Sigmoid colon (tissue), 7 donors: ENCODE data around the gene ACTR3. TPM values are rescaled to one million over a fixed set of nuclear protein-coding genes. Genes with fewer than 3 reads are reported as not detected.
A peak's percentile ranks its signal among the peaks of the same experiment; 100 is the strongest.
"Not testable (repeated sequence)": the region's sequence is repeated elsewhere in the genome, so short reads cannot be mapped to it uniquely, and the experiment has no call there.

Source experiments
- DNase-seq: peaks from one replicate; pipeline ENCODE4 v3.0.0-alpha.2; 2019
- H3K27ac ChIP-seq, 4 donors: fragments of 200-600 bp; sonication (generic); one replicate each; pipeline ENCODE4 v1.5.1; 2016 to 2019; ENCODE audit warnings: mild to moderate bottlenecking in 1 of 4
- H3K27me3 ChIP-seq, 3 donors: fragments of 200-600 bp; sonication (generic); one replicate each; pipeline ENCODE4 v1.5.1; 2019; ENCODE audit warnings: mild to moderate bottlenecking in 1 of 3
- H3K36me3 ChIP-seq, 4 donors: fragments of 200-600 bp; sonication (generic); one replicate each; pipeline ENCODE4 v1.5.1; 2016 to 2019
- H3K4me1 ChIP-seq, 4 donors: fragments of 200-600 bp; sonication (generic); one replicate each; pipeline ENCODE4 v1.5.1; 2017 to 2019
- H3K4me3 ChIP-seq, 4 donors: fragments of 200-600 bp; sonication (generic); one replicate each; pipeline ENCODE4 v1.5.1; 2017 to 2019; ENCODE audit warnings: mild to moderate bottlenecking in 2 of 4, moderate library complexity in 1 of 4
- H3K9me3 ChIP-seq, 4 donors: fragments of 200-600 bp in 3 of 4; sonication (generic) in 3 of 4; one replicate each; pipeline versions ENCODE4 v1.5.1 to v1.6.1; 2013 to 2019
- EP300 ChIP-seq, 4 donors: sonication (generic); formaldehyde crosslinking; IDR thresholded peaks; one replicate each; pipeline ENCODE4 v1.6.1; 2017; ENCODE audit warnings: antibody characterized with exemption in 4 of 4
- POLR2A ChIP-seq, 2 donors: fragments of 450-650 bp; IDR thresholded peaks; one replicate each; pipeline ENCODE4 v1.6.1; 2016; ENCODE audit warnings: antibody characterized with exemption in 2 of 2, mild to moderate bottlenecking in 2 of 2, moderate library complexity in 2 of 2
- POLR2AphosphoS5 ChIP-seq, 4 donors: sonication (generic); formaldehyde crosslinking; IDR thresholded peaks; one replicate each; pipeline ENCODE4 v1.6.1; 2017; ENCODE audit warnings: antibody characterized with exemption in 4 of 4
- WGBS, 2 donors: extraction: QIAGEN DNeasy Blood & Tissue Kit; methylation state at CpG; one replicate each; pipeline ENCODE4 v1.1.7; 2013; 5-methylcytosine and 5-hydroxymethylcytosine counted together
- intact Hi-C: fragments of 100-400 bp; cut with DNase I; formaldehyde crosslinking; loops from one replicate; pipeline ENCODE4 v1.15.1; 2023
- polyA plus RNA-seq, 3 donors: library from polyadenylated mRNA; stranded (reverse); fragments of 200-250 nt; gene quantifications; one replicate each; pipeline ENCODE4 v1.2.3, GENCODE V29; 2013
- total RNA-seq, 4 donors: library from RNA; depleted of rRNA; stranded (reverse); fragments of >200 nt; gene quantifications; one replicate each; pipeline ENCODE4 v1.1.0, GENCODE V29; 2016
- TF ChIP-seq, protein P1 (sequence below), 4 experiments: fragments of 450-650 bp in 3 of 4; fragments of 200-600 bp in 1 of 4; IDR thresholded peaks; one replicate each; pipeline ENCODE4 v1.5.1; 2016 to 2019; ENCODE audit warnings: antibody characterized with exemption in 4 of 4, mild to moderate bottlenecking in 3 of 4, moderate library complexity in 2 of 4
- donor health status: healthy with polysubstance abuse.
- donor health status: Bipolar disorder and iron deficiency.
- donor health status: healthy.

Gene ACTR3
- total RNA-seq (100 to 1,000 TPM; 129 to 171 (median 142) TPM), polyA plus RNA-seq (100 to 1,000 TPM; 108 to 178 (median 155) TPM)

GRCh38 chr2:113889471-113890252, at the start of gene ACTR3:
Gene ACTR3, plus strand, starts transcription at chr2:113890089. Its CDS starts 191 bp downstream, at chr2:113890280.
- Histone ChIP-seq H3K4me3 (peak within 1 kb of the TSS; percentile 69 to 98 (median 90)), H3K9me3 (no peaks in the 10 kb centered on the region), H3K27ac (peak within 1 kb of the TSS; percentile 94 to 99 (median 98)), H3K36me3 (no peaks in the 10 kb centered on the region), H3K27me3 (no peaks in the 10 kb centered on the region), H3K4me1 (peaks cover 0 to 59% (median 48%) of the 10 kb centered on the region in 4 donors)
- TF ChIP-seq POLR2A (IDR thresholded peaks at IDR 0.05) = peak; percentile 69 to 85
- peak in 1 of 4 donors; percentile 44 for TF ChIP-seq EP300 (IDR thresholded peaks at IDR 0.05)
- TF ChIP-seq, protein P1, sequence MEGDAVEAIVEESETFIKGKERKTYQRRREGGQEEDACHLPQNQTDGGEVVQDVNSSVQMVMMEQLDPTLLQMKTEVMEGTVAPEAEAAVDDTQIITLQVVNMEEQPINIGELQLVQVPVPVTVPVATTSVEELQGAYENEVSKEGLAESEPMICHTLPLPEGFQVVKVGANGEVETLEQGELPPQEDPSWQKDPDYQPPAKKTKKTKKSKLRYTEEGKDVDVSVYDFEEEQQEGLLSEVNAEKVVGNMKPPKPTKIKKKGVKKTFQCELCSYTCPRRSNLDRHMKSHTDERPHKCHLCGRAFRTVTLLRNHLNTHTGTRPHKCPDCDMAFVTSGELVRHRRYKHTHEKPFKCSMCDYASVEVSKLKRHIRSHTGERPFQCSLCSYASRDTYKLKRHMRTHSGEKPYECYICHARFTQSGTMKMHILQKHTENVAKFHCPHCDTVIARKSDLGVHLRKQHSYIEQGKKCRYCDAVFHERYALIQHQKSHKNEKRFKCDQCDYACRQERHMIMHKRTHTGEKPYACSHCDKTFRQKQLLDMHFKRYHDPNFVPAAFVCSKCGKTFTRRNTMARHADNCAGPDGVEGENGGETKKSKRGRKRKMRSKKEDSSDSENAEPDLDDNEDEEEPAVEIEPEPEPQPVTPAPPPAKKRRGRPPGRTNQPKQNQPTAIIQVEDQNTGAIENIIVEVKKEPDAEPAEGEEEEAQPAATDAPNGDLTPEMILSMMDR (IDR thresholded peaks at IDR 0.05) = no peak
- peak; percentile 90 to 97 (median 91) for TF ChIP-seq POLR2AphosphoS5 (IDR thresholded peaks at IDR 0.05)
- intact Hi-C loops = loop anchor here (1.0 to 2.0 kb wide), 2 partner anchors 71 to 133 kb away; partner anchors contain the start of gene SLC35F5
- 0 to 1% methylated on average over 51 of the region's 51 CpGs for WGBS, 2 donors
- DNase-seq = peak; percentile 98

DNA sequence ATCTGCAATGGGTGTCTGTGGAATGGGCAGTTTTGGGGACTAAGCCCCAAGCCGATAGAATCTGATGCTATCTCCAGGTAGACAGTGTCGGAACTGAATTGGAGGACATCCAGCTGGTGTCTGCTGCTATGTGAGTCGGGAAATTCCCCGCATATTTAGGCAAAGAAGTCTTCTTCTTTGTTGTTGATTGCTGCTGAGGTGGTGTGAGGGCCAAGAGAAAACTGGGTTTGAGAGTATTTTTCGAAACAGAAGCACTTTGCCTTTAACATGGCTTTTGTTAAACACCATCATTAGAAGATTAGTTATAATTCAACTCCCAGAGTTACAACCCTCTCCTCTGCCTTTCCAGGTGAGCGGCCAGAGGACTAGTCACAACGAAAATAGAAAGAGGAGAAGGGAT, 49.4 kb upstream of the ACTR3 start:
- Histone ChIP-seq H3K36me3 (no peaks in the 10 kb centered on the region), H3K9me3 (no peaks in the 10 kb centered on the region), H3K27me3 (no peaks in the 10 kb centered on the region), H3K27ac (no peak overlapping the region), H3K4me3 (no peak overlapping the region), H3K4me1 (no peaks in the 10 kb centered on the region)
- DNase-seq = no peak
- intact Hi-C loops = no loop called here
- 92 to 95% methylated on average over 7 of the region's 7 CpGs for WGBS, 2 donors
- TF ChIP-seq EP300 (IDR thresholded peaks at IDR 0.05) (no peak), POLR2A (IDR thresholded peaks at IDR 0.05) (no peak), POLR2AphosphoS5 (IDR thresholded peaks at IDR 0.05) (no peak)
- TF ChIP-seq, protein P1 (IDR thresholded peaks at IDR 0.05) = no peak

GRCh38 chr2:113842919-113843736, 46.8 kb upstream of the ACTR3 start:
- Histone ChIP-seq H3K9me3 (no peaks in the 10 kb centered on the region), H3K27me3 (no peaks in the 10 kb centered on the region), H3K36me3 (no peaks in the 10 kb centered on the region), H3K4me1 (no peaks in the 10 kb centered on the region), H3K27ac (no peak overlapping the region), H3K4me3 (no peak overlapping the region)
- intact Hi-C loops = no loop called here
- TF ChIP-seq EP300 (IDR thresholded peaks at IDR 0.05) (no peak), POLR2A (IDR thresholded peaks at IDR 0.05) (no peak), POLR2AphosphoS5 (IDR thresholded peaks at IDR 0.05) (no peak)
- TF ChIP-seq, protein P1 (IDR thresholded peaks at IDR 0.05) = no peak
- WGBS, 2 donors = 86 to 88% methylated on average over 14 of the region's 14 CpGs
- no peak for DNase-seq

- DNase-seq, H3K4me3 ChIP-seq, H3K27me3 ChIP-seq, H3K27ac ChIP-seq, H3K9me3 ChIP-seq, H3K4me1 ChIP-seq, intact Hi-C loops, H3K36me3 ChIP-seq: not testable (repeated sequence)
- WGBS, 2 donors = 98 to 99% methylated on average over 4 of the region's 4 CpGs
These were observed 46.2 kb upstream of the ACTR3 start for GRCh38 chr2:113843737-113844050.

- no peak for DNase-seq
- no peaks in the 10 kb centered on the region for H3K4me1 ChIP-seq
- H3K36me3 ChIP-seq = no peaks in the 10 kb centered on the region
- TF ChIP-seq POLR2AphosphoS5 (IDR thresholded peaks at IDR 0.05) (no peak), EP300 (IDR thresholded peaks at IDR 0.05) (no peak)
- TF ChIP-seq, protein P1 (IDR thresholded peaks at IDR 0.05) = no peak
- WGBS, 2 donors = 64 to 86% methylated on average over 3 of the region's 3 CpGs
- intact Hi-C loops = no loop called here
- no peak overlapping the region for H3K4me3 ChIP-seq
- no peak overlapping the region for H3K27ac ChIP-seq
- no peaks in the 10 kb centered on the region for H3K27me3 ChIP-seq
- H3K9me3 ChIP-seq = no peaks in the 10 kb centered on the region
These were observed 44.6 kb upstream of the ACTR3 start for GRCh38 chr2:113845261-113845660.

GRCh38 chr2:113845796-113846195, 44.1 kb upstream of the ACTR3 start:
- H3K4me3 ChIP-seq, H3K27ac ChIP-seq, intact Hi-C loops, H3K9me3 ChIP-seq, H3K27me3 ChIP-seq, DNase-seq, H3K4me1 ChIP-seq, H3K36me3 ChIP-seq: not testable (repeated sequence)
- 88 to 92% methylated on average over 4 of the region's 4 CpGs for WGBS, 2 donors
